ENCODE data around the gene KISS1R.

The KISS1R gene

DNA sequence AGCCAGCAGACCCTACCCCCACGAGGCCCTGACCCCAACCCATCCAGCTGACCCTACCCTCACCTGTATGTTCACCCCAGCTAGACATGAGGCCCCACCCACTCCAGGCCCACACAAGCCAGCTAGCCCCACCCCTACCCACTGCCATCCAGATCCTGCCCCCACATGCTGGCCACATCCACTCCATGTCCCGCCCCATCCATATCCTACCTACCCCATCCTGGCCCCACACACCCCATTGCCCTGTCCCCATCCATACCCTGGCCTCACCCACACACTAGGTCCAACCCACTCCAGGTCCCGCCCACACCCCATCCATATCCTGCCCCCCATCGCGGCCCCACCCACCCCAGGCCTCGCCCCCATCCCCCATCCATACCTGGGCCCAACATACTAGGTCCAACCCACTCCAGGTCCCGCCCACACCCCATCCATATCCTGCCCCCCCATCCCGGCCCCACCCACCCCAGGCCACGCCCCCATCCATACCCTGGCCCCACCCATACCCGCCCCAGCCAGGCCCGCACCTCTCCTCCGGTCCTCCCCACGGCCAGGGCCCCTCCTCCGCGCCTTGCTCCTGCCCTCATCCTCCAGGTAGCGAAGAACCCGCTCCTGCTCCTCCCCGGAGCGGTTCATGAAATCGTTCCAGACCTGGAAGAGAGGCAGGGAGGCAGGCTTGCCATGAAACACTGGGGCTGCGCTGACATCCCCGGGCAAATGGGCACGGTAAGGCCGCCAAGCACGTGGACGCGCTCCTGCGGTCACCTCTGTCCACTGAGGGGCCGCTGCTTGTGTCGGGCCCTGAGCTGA is 16.6 kb upstream of the KISS1R start:
- DNase-seq (ENCODE audit: low spot score), result no peak

DNA sequence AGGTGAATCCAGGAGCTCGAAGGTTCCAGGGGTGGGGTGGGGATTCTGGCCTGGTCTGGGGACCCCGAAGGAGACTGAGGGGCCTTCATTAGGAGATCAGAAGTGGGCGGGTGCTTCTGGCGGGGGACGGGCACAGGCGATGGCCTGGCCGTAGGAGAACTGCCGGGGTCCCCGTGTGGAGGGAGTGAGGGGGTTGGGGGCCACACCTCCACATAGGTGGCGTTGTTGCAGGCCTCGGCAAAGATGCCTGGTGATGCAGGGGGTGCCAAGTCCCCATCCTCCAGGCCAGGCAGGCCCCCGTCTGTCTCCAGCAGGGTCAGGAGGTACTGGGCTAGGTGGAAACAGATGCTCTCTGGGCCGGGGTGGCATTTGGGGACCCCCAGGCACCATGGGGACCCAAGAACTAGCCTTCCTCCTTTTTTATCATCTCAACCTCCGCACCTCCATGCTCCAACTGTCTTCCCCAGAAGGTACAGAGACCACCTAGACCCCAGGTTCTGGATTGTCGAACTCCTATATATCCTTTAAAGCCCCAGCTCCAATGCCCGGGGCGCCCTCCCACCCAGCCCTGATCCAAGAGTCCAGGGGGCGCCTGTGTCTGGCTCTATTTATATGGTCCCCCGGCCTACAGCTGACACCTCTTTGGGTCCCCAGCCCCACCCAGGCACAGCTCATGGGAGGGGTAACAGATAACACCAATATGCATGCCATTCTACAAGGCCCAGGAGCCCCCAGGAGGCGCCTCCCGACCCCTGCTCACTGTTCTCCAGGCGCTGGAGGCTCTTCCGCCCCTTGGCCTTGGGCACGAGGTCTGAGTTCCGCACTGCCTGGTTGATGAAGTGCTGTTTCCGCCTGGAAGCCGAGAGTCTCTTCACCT is 15.7 kb upstream of the KISS1R start:
- no peak for DNase-seq (ENCODE audit: low spot score)

DNA sequence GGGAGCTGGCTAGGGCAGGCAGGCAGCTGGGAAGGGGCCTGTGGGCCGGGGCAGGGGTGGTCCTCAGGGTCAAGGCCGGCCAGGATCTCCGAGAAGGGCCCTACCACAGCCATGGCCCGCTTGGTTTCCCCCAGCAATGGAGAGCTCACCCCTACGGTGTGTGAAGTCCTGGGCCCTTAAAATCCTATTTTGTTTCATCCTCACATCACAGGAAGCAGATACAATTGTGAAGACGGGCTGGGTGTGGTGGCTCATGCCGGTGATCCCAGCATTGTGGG is 15.1 kb upstream of the KISS1R start:
- no peak for DNase-seq (ENCODE audit: low spot score)

DNA sequence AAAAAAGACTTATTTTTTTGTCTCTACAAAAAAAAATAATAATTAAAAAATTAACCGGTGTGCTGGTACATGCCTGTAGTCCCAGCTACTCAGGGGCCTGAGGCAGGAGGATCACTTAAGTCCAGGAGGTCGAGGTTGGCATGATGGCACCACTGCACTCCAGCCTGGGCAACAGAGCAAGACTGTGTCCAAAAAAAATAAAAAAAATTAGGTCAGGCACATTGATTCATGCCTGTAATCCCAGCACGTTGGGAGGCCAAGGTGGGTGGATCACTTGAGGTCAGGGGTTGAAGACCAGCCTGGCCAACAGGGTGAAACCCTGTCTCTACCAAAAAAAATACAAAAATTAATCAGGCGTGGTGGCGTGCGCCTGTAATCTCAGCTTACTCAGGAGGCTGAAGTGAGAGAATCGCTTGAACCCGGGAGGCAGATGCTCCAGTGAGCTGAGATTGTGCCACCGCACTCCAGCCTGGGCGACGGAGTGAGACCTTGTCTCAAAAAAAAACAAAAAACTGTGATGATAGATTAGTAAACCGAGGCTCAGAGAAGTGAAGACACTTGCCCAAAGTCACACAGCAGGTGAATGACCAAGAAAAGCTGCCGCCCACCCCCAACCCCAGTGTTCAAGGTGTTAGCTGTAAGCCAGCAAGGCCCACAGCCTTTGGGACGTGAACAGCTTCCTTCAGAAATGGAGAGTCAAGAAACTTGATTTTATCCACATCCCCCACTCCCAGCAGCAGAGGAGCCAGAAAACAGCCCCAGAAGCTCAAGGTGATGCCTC is 14.5 kb upstream of the KISS1R start:
- no peak for DNase-seq (ENCODE audit: low spot score)

DNA sequence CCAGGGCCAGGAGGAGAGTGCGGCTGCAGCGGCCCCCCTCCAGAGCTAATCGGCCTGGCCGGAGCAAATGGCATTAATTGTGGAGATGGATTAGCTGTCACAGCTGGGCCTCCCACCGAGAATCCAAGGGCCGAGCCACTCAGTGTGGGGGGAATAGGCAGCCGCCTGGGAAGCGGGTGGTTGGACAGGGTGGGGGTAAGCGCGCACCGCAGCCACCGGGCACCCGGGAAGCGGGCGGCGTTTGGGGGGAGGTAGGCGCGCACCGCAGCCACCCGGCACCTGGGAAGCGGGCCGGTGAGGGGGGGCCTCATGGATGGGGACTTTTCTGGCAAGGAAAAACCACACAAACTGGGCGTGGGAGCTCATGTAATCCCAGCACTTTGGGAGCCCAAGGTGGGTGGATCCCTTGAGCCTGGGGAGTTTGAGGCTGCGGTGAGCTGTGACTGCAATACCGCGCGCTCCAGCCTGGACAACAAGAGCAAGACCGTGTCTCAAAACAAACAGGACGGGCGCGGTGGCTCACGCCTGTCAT is 13.8 kb upstream of the KISS1R start:
- DNase-seq (ENCODE audit: low spot score), result no peak

DNA sequence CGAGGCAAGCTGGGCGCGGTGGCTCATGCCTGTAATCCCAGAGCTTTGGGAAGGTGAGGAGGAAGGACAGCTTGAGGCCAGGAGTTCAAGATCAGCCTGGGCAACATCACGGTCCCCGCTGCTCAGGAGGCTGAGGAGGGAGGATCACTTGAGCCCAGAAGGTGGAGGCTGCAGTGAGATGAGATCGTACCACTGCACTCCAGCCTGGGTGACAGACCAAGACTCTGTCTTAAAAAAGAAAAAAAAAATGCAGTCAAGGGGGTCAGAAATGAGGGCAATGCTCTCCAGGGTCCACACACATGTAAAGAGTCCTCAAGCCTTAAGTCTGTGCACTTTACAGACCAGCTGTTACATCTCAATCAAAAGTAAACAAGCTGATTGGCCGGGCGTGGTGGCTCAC is 12.6 kb upstream of the KISS1R start:
- DNase-seq (ENCODE audit: low spot score), result no peak

DNA sequence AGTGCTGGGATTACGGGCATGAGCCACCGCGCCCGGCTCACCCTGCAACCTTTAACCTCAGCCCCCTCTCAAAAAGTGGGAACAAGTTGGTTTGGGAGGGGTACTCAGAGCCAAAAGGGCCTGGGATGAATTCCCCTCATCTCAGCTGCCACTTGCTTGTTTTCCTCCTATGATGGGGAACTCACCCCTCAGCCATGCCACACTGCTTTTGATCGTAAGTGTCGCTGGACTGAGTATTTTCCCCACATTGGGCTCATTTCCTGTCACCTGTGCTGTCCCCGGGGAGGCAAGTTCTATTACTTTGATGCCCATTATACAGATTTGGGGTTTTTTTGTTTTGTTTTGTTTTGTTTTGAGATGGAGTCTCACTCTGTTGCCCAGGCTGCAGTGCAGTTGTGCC is 10.7 kb upstream of the KISS1R start:
- no peak for DNase-seq (ENCODE audit: low spot score)

DNA sequence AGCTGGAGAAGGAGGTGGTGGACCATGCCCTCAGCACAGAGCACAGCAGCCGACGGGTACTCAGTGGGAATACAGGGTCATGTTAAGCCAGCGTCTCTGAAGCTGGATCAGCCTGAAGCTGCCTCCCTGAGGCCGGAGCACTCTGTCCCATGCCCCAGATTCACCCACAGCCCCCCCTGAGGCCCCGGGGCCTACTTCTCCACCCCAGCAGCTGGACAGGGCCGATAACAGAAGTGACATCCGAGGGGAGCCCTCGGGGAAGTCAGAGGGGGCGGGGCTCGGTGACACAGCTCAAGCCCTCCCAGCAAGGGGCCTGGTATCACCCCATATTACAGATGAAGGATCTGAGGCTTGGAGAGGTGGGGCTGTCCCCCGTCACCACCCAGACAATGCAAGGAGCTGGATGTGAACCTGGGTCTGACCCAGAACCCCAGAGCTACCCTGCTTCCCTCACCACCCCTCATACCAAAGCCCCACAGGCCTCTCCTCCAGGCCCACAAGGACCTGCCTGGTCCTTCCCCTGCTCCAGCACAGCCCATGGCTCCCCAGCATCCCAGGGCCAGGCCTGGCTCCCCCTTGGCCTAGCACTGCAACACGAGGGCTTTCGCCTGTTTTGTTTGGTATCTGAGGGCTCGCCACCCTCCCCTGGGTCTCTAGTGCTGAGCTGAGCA is 9.8 kb upstream of the KISS1R start:
- DNase-seq (ENCODE audit: low spot score), result no peak

DNA sequence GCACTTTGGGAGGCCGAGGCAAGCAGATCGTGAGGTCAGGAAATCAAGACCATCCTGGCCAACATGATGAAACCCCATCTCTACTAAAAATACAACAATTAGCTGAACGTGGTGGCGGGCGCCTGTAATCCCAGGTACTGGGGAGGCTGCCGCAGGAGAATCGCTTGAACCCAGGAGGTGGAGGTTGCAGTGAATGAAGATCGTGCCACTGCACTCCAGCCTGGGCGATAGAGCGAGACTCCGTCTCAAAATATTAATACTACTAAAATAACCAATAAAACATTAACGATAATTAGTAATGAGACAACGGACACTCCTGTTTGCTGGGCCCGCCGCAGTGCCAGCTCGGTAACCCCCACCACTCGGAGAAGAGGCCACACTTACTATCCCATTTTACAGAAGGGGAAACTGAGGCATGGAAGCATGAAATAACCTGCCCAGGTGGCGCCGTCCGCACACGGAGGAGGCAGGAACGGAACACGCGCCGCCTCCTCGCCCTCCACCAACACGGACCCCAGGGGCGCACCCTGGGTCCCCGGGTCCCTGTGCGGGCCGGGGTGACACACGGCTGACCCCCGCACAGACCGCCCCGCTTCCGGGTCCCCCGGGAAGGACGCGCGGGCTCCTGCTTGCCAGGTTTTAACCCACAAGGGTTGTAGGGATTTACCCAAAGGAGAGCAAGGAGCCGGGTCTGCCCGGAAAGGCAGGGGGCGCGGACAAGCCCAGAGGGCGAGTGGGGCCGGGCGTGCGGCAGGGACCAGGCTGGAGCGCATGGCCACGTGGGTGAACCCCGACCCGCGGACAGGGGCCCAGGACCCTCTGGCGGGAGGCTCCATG is 5.7 kb upstream of the KISS1R start:
- DNase-seq (ENCODE audit: low spot score), result no peak

DNA sequence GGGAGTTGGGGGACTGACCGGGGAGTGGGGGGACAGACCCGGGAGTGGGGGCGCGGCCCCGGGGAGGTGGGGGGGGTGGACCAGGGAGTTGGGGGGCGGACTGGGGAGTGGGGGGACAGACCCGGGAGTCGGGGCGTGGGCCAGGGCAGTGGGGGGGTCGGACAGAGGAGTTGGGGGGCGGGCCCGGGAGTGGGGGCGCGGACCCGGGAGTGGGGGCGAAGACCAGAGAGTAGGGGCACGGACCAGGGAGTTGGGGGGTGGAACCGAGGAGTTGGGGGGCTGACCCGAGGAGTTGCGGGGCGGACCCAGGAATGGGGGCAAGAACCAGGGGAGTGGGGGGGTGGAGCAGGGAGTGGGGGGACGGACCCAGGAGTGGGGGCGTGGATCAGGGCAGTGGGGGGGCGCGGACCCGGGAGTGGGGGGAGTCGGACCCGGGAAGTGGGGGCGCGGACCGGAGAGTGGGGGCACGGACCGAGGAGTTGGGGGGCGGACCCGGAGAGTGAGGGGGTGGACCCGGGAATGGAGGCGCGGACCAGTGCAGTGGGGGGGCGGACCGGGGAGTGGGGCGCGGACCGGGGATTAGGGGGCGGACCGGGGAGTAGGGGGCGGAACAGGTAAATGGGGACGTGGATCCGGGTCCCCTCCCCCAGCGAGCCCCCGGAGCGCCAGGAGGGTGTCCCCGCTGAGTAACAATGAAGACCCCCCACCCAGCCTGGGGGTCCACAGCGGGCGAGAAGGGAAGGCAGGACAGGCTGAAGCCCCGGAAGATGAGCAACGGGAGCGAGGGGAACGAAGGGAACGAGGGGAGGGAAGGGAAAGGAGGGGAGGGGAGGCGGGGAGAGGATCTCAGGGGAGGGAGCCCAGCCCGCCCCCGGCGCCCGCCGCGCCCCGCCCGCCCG is 4.7 kb upstream of the KISS1R start:
- peak; percentile 89 for DNase-seq (ENCODE audit: low spot score)

DNA sequence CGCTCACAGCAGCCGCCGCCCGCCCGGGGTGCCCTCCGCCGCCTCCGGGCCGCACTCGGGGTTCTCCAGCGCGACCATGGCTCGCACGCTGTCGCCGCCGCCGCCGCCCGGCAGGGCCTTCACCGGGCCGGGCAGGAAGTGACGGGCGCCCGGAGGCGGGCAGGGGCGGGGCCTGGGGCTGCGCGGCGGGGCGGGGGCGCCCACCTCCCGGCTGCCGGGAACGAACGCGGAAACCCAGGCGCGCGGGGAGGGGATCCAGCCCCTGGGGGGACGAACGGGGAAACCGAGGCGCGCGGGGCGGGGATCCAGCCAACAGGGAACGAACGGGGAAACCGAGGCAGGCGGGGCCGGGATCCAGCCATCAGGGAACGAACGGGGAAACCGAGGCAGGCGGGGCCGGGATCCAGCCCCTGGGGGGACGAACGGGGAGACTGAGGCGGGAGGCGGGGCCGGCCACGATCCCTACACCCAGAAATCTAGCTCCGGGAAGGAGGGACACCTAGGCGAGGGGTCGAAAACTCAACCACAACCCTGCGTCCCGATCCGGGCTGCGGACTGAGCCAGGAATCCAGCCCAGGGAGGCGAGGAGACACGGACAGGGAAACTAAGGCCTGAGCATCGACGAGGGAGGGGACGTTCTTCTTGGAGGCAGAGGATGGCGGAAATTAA is 3.9 kb upstream of the KISS1R start, which contains the start of gene R3HDM4:
Gene R3HDM4, minus strand, starts transcription at position 140 of the 669 bp plus-strand sequence. Its CDS starts 62 bp downstream, at position 78.
- peak; percentile 94 for DNase-seq (ENCODE audit: low spot score)

DNA sequence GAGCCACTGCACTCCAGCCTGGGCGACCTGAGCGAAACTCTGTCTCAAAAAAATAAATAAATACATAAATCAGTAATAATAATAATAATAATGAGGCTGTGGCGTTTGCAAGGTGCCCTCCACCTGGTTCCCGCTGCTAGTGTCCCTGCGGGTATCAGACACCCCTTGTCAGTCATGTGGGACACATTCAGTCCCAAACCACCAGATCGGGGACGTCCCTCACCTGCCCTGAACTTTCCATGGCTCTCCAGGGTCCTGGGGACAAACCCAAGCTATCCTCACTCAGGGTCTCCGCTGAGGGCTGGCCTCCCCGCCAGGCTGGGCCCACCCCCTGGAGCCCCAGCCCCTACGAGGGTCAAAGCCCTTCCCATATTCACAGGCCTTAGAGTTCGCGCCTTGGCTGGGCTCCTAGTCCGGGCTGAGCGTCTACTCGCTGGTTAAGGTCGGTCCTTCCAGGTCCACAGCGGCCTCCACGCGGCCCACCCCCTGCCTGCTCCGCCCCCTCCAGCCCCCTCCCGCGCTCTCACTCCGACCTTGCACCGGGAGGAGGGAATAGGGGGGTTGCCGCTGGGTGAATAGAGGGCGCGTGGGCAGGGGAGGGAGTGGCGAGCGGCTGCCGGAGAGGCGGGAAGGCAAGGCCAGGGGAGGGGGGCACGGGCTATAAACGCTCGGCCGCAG is 349 bp upstream of the KISS1R start:
- DNase-seq (ENCODE audit: low spot score), result no peak

DNA sequence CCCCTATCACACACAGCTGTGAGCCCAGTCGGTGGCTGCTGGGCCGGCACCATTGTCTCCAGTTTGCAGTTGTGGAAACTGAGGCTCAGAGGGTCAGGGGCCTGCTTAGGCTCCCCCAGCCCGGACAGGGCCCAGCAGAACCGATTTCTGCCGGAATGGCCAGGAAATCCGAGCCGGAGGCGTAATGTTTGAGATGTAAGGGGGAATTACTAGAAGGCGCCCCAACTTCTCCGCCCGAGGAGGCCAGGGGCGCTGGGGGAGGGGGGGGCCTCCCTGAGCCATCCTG is 962 bp downstream of the KISS1R start:
- DNase-seq (ENCODE audit: low spot score), result no peak

DNA sequence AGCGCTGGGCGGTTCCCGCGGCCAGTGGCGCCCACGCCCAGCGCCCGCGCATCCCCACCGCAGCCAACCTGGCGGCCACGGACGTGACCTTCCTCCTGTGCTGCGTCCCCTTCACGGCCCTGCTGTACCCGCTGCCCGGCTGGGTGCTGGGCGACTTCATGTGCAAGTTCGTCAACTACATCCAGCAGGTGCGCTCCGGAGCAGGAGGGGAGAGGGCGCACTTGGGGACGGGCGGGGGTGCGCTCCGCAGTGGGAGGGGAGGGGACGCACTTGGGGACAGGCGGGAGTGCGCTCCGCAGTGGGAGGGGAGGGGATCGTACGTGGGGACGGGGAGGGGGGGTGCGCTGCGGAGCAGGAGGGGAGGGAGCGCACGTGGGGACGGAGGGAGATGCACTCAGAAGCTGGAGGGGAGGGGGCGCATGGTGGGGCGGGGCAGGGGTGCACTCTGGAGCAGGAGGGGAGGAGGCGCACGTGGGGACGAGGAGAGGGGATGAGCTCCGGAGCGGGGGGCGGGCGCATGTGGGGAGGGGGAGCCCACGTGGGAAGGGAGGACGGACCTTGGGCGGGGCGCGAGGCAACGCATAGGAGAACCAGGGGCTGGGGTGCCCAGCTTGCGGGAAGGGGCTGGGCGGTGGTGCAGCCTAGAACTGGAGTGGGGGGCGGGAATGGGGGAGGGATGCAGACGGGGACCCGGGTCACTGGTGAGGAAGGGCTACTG is 1.5 kb downstream of the KISS1R start:
- DNase-seq (ENCODE audit: low spot score), result no peak

DNA sequence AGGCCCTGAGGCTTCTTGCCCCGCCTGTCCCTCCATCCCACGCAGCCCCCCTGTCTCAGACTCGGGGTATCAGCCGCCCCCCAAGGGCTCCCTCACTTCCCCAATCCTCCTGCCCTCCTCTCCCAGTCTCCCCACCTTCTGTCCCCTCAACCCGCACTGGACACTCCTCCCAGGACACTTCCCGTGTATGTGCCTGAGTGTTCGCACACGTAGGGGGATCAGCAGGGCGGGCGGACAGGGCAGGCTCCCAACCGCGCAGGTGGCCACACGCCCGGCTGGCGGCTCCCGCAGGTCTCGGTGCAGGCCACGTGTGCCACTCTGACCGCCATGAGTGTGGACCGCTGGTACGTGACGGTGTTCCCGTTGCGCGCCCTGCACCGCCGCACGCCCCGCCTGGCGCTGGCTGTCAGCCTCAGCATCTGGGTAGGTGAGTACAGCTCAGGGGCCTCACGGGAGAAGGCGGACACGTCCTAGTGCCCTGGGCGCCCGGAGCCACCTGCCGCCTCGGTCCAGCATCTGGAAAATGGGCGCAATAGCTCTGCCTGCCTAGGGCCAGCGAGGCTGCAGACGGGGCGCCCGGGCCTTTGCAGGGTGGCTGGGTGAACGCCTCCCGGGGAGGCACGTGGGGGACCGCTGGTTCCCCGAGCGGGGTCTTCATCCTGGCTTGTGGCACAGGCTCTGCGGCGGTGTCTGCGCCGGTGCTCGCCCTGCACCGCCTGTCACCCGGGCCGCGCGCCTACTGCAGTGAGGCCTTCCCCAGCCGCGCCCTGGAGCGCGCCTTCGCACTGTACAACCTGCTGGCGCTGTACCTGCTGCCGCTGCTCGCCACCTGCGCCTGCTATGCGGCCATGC is 2.3 kb downstream of the KISS1R start:
- DNase-seq (ENCODE audit: low spot score), result peak; percentile 59

DNA sequence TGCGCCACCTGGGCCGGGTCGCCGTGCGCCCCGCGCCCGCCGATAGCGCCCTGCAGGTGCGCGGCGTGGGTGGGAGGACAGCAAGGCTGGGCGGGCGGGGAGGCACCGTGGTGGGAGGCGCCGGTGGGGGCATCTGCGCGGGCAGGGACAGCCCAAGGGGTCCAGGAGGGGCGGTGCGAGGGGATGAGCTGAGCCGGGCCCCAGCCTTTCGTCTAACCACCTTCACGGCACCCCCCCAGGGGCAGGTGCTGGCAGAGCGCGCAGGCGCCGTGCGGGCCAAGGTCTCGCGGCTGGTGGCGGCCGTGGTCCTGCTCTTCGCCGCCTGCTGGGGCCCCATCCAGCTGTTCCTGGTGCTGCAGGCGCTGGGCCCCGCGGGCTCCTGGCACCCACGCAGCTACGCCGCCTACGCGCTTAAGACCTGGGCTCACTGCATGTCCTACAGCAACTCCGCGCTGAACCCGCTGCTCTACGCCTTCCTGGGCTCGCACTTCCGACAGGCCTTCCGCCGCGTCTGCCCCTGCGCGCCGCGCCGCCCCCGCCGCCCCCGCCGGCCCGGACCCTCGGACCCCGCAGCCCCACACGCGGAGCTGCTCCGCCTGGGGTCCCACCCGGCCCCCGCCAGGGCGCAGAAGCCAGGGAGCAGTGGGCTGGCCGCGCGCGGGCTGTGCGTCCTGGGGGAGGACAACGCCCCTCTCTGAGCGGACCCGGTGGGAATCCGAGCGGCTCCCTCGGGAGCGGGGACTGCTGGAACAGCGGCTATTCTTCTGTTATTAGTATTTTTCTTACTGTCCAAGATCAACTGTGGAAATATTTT is 3.1 kb downstream of the KISS1R start:
- DNase-seq (ENCODE audit: low spot score), result peak; percentile 95
